Hematopoietic multipotent progenitor cell treated with erythropoietin and hydrocortisone succinate and interleukin-3 and kit ligand, for 6 days (in vitro differentiated cells): Measurements from ENCODE around the gene NPBWR2.

ENCODE experiments used
- DNase-seq: peaks from one replicate; pipeline ENCODE4 v3.0.0-alpha.2; 2015

NPBWR2 gene

GRCh38 chr20:64055893-64056638, 51.3 kb downstream of the NPBWR2 start:
- no peak for DNase-seq

DNA sequence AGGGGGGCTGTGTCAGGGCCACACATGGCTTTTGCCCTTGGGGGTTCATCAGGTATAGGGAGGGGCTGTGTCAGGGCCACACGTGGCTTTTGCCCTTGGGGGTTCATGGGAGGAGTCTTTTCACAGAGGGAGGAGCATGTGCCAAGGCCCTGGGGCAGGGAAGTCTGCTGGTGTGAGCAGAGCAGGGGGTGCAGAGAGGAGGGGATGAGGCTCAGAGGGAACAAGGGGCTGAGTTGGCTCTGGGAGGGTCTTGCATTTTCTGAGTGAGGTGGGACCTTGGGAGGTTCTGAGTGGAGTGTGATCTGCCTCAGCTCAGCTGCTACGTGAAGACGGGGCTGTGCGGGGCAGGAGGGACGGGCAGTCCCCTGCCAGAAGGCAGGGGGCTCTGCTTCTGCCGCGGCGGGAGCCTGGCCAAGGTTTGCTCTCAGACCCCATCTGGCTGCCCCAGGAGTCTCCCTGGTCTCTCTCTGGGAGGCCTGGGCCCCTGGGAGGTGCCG, 51.9 kb downstream of the NPBWR2 start:
- no peak for DNase-seq

DNA sequence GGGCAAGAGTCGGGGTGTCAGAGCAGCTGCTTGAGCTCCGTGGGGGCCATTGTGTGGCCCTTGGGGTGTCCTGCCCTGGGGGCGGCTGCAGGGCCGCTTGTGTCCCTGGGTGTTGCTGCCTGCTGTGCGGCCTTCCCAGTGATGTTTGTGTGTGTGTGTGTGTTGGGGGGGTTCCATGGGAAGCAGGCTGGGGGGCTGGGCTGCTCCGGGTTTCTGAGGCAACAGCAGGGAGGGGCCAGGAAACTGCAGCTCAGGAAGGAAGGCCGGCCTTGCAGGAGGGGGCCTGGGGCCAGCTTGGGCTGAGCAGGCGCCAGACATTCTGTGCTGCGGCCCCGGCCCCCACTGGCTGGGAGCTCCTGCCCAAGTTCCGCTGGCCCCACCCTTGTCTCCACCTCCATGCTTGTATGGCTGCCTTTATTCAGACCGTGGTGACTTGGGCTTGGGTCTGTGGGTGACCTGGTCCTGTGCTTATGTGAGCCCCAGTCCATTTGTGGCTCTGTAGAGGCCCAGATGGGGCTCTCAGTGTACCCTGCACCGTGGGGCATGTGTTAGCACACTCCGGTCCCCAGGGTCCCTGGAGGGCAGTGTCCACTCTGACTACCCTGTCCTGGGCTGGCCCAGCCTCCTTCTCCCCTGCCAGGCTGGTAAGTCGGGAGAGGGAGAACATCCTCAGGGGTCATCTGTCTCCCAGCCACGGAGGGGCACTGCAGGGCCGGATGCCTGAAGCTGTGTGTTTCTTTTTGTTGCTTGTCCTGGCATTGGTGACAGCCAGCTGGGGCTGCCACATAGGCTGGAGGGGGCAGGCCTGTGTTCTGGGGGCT, 53.3 kb downstream of the NPBWR2 start:
- DNase-seq: peak; percentile 70
